Suprapubic skin (tissue), 4 donors: ENCODE data around the gene CROCC2. TPM values are rescaled to one million over a fixed set of nuclear protein-coding genes. Genes with fewer than 3 reads are reported as not detected.
A peak's percentile ranks its signal among the peaks of the same experiment; 100 is the strongest.

Experiments used
- DNase-seq, 2 donors: peaks; one replicate each; pipeline ENCODE4 v3.0.0-alpha.2; 2019; ENCODE audit warnings: low spot score in 2 of 2
- H3K27ac ChIP-seq: fragments of 200-600 bp; sonication (generic); one replicate; pipeline ENCODE4 v1.5.1; 2019
- H3K27me3 ChIP-seq: fragments of 200-600 bp; sonication (generic); one replicate; pipeline ENCODE4 v1.5.1; 2019
- H3K36me3 ChIP-seq: fragments of 200-600 bp; sonication (generic); one replicate; pipeline ENCODE4 v1.5.1; 2019
- H3K4me1 ChIP-seq: fragments of 200-600 bp; sonication (generic); one replicate; pipeline ENCODE4 v1.5.1; 2019
- H3K4me3 ChIP-seq: fragments of 200-600 bp; sonication (generic); one replicate; pipeline ENCODE4 v1.5.1; 2019; ENCODE audit warnings: mild to moderate bottlenecking
- H3K9me3 ChIP-seq: fragments of 200-600 bp; sonication (generic); one replicate; pipeline ENCODE4 v1.5.1; 2019
- EP300 ChIP-seq: sonication (generic); formaldehyde crosslinking; IDR thresholded peaks from one replicate; pipeline ENCODE4 v1.6.1; 2017; ENCODE audit warnings: antibody characterized with exemption
- POLR2A ChIP-seq, 2 donors: fragments of 450-650 bp; IDR thresholded peaks; one replicate each; pipeline ENCODE4 v1.6.1; 2017; ENCODE audit warnings: antibody characterized with exemption in 2 of 2, mild to moderate bottlenecking in 2 of 2, moderate library complexity in 2 of 2
- POLR2AphosphoS5 ChIP-seq, 3 donors: sonication (generic); formaldehyde crosslinking; IDR thresholded peaks; one replicate each; pipeline ENCODE4 v1.6.1; 2017; ENCODE audit warnings: antibody characterized with exemption in 3 of 3
- WGBS: methylation state at CpG from one replicate; pipeline ENCODE4 v1.1.5; 2018; 5-methylcytosine and 5-hydroxymethylcytosine counted together
- total RNA-seq, 4 donors: library from RNA; depleted of rRNA; stranded (reverse); fragments of >200 nt; gene quantifications; one replicate each; pipeline ENCODE4 v1.1.0, GENCODE V29; 2016
- TF ChIP-seq, protein P1 (sequence below), 2 donors: fragments of 200-600 bp in 1 of 2; fragments of 450-650 bp in 1 of 2; sonication (generic) in 1 of 2; IDR thresholded peaks; one replicate each; pipeline ENCODE4 v1.5.1; 2016 to 2019; ENCODE audit warnings: antibody characterized with exemption in 2 of 2, mild to moderate bottlenecking in 1 of 2, moderate library complexity in 1 of 2

CROCC2 gene
- total RNA-seq, 4 donors from 2014 or later: not detected

DNA sequence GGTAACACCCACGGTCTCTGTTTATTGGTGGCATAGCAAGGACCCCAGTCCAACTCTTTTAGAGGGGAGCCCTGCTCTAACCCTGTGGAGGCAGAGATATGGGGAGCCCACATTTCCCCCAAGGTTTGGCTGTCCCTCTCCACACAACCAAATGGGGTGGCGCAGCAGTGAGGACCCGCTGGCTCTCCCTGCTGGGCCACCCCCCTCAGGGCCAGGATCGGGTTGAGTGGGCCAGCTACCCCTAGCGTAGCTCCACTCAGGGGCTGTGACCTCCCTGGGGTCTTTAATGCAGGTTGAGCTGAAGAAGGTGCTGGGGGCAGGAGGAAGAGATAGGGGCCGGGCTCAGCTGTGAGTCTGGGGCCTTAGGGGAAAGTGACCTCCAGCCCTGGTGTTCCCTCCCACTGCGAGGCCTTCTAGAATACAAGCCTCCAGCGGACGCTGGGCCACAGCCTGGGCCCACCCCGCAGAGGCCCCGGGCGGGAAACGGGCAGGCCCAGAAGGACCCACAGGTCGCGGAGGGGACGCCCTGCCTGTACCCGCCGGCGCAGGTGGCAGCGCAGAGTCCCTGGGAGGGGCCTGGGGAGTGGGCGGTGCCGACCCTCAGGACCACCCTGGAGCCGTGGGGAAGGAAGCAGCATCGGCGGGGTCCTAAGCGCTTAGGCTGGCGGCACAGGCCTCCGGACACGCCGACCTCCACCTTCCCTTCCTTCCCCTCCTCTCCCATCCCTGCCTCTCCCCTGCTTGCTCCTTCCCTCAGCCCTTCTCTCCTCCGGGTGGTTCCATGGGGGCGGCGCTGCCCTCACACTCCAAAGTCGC is 9.6 kb downstream of the CROCC2 start:
- peaks cover 70% of the 10 kb centered on the region for H3K4me1 ChIP-seq
- no peak overlapping the region for H3K4me3 ChIP-seq
- H3K27me3 ChIP-seq: peaks cover 16% of the 10 kb centered on the region
- H3K36me3 ChIP-seq: no peaks in the 10 kb centered on the region
- WGBS: 38% methylated on average over 32 of the region's 34 CpGs
- DNase-seq: peak; percentile 60 to 76
- peak overlapping the region; percentile 5 for H3K27ac ChIP-seq
- no peaks in the 10 kb centered on the region for H3K9me3 ChIP-seq
- TF ChIP-seq, protein P1, sequence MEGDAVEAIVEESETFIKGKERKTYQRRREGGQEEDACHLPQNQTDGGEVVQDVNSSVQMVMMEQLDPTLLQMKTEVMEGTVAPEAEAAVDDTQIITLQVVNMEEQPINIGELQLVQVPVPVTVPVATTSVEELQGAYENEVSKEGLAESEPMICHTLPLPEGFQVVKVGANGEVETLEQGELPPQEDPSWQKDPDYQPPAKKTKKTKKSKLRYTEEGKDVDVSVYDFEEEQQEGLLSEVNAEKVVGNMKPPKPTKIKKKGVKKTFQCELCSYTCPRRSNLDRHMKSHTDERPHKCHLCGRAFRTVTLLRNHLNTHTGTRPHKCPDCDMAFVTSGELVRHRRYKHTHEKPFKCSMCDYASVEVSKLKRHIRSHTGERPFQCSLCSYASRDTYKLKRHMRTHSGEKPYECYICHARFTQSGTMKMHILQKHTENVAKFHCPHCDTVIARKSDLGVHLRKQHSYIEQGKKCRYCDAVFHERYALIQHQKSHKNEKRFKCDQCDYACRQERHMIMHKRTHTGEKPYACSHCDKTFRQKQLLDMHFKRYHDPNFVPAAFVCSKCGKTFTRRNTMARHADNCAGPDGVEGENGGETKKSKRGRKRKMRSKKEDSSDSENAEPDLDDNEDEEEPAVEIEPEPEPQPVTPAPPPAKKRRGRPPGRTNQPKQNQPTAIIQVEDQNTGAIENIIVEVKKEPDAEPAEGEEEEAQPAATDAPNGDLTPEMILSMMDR (IDR thresholded peaks at IDR 0.05): no peak
- TF ChIP-seq POLR2A (IDR thresholded peaks at IDR 0.05): no peak
- no peak for TF ChIP-seq EP300
- TF ChIP-seq POLR2AphosphoS5 (IDR thresholded peaks at IDR 0.05): no peak

DNA sequence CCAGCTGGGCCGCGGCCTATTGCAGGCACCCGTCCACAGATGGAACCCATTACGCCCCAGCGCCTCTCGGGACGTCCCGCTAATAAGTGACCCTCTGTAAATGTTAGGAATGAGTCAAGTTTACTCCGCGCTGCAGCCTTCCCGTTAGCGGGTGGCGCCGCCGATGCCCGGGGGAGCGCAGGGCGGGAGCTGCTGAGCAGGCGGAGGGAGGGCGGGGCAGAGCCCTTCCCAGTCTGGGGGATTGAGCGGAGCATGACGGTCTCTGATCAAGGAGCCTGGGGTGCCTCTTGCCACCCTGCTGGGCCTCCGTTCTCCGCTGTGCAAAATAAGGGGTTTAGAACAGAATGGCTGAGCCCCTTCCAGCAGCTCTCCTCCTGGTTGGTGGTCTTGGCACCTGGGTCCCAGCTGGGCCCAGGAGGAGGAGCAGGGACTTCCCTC is 10.5 kb downstream of the CROCC2 start:
- peak overlapping the region; percentile 3 for H3K27ac ChIP-seq
- peaks cover 16% of the 10 kb centered on the region for H3K27me3 ChIP-seq
- no peaks in the 10 kb centered on the region for H3K36me3 ChIP-seq
- H3K4me1 ChIP-seq: peaks cover 79% of the 10 kb centered on the region
- WGBS: 32% methylated on average over 8 of the region's 24 CpGs
- no peaks in the 10 kb centered on the region for H3K9me3 ChIP-seq
- peak; percentile 87 to 89 for DNase-seq
- H3K4me3 ChIP-seq: no peak overlapping the region
- TF ChIP-seq POLR2AphosphoS5 (IDR thresholded peaks at IDR 0.05) (peak in 2 of 3 donors; percentile 37 to 87), POLR2A (IDR thresholded peaks at IDR 0.05) (no peak), EP300 (no peak)
- TF ChIP-seq, protein P1 (IDR thresholded peaks at IDR 0.05): no peak

DNA sequence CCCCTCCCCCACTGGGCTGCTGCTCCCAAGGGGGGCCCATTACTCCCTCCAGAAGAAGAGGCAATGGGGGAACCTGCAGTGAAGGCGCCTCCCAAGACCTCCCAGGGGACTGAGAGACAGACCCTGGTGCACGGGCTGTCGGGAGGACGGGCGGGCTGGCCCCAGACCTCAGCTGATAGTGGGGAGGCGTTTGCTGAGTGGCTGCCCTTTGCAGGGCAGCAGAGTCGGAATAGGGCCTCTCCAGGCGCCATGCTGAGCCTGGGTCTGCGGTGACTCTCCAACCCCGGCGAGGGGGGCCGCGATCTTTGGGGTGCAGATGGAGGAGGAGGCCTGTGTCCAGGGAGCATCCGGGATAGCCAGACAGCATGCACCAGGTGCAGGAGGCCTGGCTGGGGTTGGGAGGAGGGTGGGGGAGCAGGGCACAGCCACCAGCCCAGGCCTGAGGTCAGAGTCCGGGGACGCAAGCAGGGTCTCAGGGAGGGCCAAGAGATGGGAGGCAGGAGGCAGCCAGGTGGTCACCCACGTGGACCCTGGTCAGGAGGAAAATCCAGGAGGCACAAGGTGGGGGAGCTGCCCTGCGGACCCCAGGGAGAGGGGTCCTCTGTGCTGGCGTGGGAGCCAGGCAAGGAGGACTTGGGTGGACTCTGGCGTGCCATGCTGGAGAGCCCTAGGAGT is 11.0 kb downstream of the CROCC2 start:
- H3K27me3 ChIP-seq: peaks cover 16% of the 10 kb centered on the region
- H3K9me3 ChIP-seq: no peaks in the 10 kb centered on the region
- peak; percentile 65 to 79 for DNase-seq
- H3K4me3 ChIP-seq: no peak overlapping the region
- H3K4me1 ChIP-seq: peaks cover 84% of the 10 kb centered on the region
- H3K27ac ChIP-seq: peak overlapping the region; percentile 10
- no peaks in the 10 kb centered on the region for H3K36me3 ChIP-seq
- 78% methylated on average over 5 of the region's 20 CpGs for WGBS
- TF ChIP-seq, protein P1 (IDR thresholded peaks at IDR 0.05): no peak
- TF ChIP-seq EP300: no peak
- no peak for TF ChIP-seq POLR2AphosphoS5 (IDR thresholded peaks at IDR 0.05)
- no peak for TF ChIP-seq POLR2A (IDR thresholded peaks at IDR 0.05)

DNA sequence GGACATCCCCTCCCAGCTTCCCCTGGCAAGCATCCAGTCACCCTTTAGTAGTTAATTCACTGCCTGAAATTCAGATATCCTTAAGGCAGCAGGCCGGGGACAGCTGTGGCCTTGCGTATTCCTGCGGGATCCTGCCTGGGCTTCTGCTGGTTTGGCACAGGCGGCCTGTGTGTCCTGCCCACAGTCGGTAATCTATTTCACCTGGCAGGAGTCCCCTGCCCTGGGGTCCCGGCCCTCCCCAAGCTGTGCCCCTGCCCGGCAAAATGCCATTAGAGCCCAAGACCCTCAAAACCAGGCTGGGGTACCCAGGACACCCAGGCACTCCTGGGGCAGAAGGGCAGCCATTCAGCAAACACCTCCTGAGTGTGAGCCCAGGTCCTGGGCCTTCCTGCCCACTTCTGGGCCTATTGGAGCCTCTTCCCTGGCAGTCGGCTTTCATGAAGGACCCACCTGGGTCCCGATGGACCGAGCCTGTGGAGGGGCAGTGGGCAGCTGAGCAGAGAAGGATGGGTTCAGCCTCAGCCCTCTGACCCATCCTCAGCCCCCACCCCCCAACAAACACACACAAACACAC is 11.6 kb downstream of the CROCC2 start:
- Histone ChIP-seq H3K36me3 (no peaks in the 10 kb centered on the region), H3K9me3 (no peaks in the 10 kb centered on the region), H3K4me3 (no peak overlapping the region), H3K27ac (peak overlapping the region; percentile 10), H3K4me1 (peaks cover 80% of the 10 kb centered on the region), H3K27me3 (peaks cover 16% of the 10 kb centered on the region)
- WGBS: 71% methylated on average over 7 of the region's 10 CpGs
- no peak for TF ChIP-seq POLR2AphosphoS5 (IDR thresholded peaks at IDR 0.05)
- TF ChIP-seq EP300: no peak
- no peak for TF ChIP-seq POLR2A (IDR thresholded peaks at IDR 0.05)
- TF ChIP-seq, protein P1 (IDR thresholded peaks at IDR 0.05): no peak
- peak in 1 of 2 donors; percentile 61 for DNase-seq
